ENCODE data around the gene ST3GAL3.

The ST3GAL3 gene

DNA sequence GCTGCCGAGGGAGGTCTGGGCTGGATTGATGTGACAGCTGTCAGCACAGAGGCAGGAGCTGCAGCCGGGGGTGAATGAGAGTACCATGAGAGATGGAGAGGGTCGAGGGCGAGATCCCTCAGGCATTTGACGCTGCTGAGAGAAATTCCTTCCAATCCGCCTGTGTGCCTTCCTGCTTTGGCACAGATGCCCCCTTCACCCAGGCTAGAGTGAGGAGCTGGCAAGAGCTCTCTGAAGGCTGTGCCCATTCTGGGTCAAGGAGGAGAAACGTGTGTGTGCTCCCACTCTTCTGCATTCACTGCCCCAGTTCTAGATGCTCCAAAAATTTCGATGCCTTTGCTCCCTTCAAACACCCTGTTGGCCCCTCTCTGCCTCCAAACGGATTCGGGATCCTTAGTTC is 231.0 kb downstream of the ST3GAL3 start:
- no peak overlapping the region for H3K9ac ChIP-seq (ENCODE audit: low read length)
- H3K27me3 ChIP-seq (replicated peaks; ENCODE audit: control insufficient read depth, insufficient read depth, low read length), result peaks cover 25% of the 10 kb centered on the region
- no peaks in the 10 kb centered on the region for H3K36me3 ChIP-seq (ENCODE audit: control insufficient read depth, insufficient read depth, low read length, severe bottlenecking)
- no peaks in the 10 kb centered on the region for H3K4me1 ChIP-seq (ENCODE audit: control insufficient read depth, insufficient read depth, low read length)
- H3K9me3 ChIP-seq (ENCODE audit: control insufficient read depth, low read length), result no peaks in the 10 kb centered on the region
- no peak for DNase-seq (ENCODE audit: low read depth)
- no peak overlapping the region for H3K4me3 ChIP-seq (ENCODE audit: low read length)

DNA sequence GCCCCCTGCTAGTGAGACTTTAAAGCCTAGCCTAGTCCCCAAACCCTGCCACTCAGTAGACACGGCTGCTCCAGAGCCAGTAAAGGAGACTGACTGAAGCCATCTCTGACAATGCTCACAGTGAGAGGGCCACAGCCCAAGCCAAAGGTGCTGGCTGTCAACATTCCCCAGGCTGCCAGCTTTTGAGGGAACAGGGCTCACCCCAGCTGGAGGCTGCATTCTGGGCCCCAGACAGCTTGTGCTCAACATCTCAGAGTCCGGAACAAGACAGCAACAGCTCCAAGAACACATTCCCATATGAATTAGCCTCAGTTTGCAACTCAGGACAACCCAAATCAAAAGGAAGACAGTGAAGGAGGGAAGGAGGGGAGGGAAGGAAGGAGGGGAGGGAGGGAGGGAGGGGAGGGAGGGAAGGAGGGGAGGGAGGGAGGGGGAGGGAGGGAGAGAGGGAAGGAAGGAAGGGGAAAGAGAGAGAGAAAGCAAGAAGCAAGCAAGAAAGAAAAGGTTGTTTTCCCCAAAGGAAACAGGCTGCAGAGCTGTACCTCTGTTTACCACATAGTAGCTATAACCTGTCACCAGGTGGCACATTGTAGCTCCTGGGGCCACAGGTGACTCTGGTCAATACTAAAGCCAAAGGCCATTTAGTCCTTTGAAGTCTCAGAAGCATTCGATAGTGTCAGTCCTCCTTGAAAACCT is 231.7 kb downstream of the ST3GAL3 start:
- Histone ChIP-seq H3K27me3 (replicated peaks; ENCODE audit: control insufficient read depth, insufficient read depth, low read length) (peaks cover 25% of the 10 kb centered on the region), H3K4me1 (ENCODE audit: control insufficient read depth, insufficient read depth, low read length) (no peaks in the 10 kb centered on the region), H3K36me3 (ENCODE audit: control insufficient read depth, insufficient read depth, low read length, severe bottlenecking) (no peaks in the 10 kb centered on the region), H3K9ac (ENCODE audit: low read length) (no peak overlapping the region), H3K9me3 (ENCODE audit: control insufficient read depth, low read length) (no peaks in the 10 kb centered on the region), H3K4me3 (ENCODE audit: low read length) (no peak overlapping the region)
- DNase-seq (ENCODE audit: low read depth), result no peak

GRCh38 chr1:43942411-43942810 is 235.1 kb downstream of the ST3GAL3 start:
- no peak for DNase-seq (ENCODE audit: low read depth)
- H3K27me3 ChIP-seq (replicated peaks; ENCODE audit: control insufficient read depth, insufficient read depth, low read length), result peaks cover 13% of the 10 kb centered on the region
- no peaks in the 10 kb centered on the region for H3K9me3 ChIP-seq (ENCODE audit: control insufficient read depth, low read length)
- peaks cover 8% of the 10 kb centered on the region for H3K4me1 ChIP-seq (ENCODE audit: control insufficient read depth, insufficient read depth, low read length)
- H3K4me3 ChIP-seq (ENCODE audit: low read length), result no peak overlapping the region
- no peaks in the 10 kb centered on the region for H3K36me3 ChIP-seq (ENCODE audit: control insufficient read depth, insufficient read depth, low read length, severe bottlenecking)
- H3K9ac ChIP-seq (ENCODE audit: low read length), result no peak overlapping the region

DNA sequence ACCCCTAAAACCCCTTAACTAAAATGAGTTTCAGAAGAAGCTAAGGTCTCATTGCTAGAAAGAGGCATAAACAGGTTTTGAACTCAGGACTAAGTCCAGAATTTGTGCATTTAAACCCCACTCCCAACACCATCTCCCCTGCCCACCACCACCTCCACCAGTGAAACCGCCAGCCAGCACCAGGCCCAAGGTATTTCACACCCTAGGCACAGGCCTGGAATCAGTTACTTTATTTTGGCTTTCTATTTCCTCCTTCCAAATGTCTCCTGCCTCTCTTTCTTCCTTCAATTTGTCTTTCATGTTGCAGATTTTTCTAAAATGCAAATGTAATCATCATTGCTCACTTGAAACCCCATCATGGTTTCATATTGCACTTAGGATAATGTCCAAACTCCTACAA is 237.5 kb downstream of the ST3GAL3 start:
- Histone ChIP-seq H3K36me3 (ENCODE audit: control insufficient read depth, insufficient read depth, low read length, severe bottlenecking) (peaks cover 5% of the 10 kb centered on the region), H3K4me3 (ENCODE audit: low read length) (no peak overlapping the region), H3K9me3 (ENCODE audit: control insufficient read depth, low read length) (no peaks in the 10 kb centered on the region), H3K9ac (ENCODE audit: low read length) (no peak overlapping the region), H3K27me3 (replicated peaks; ENCODE audit: control insufficient read depth, insufficient read depth, low read length) (no peaks in the 10 kb centered on the region), H3K4me1 (ENCODE audit: control insufficient read depth, insufficient read depth, low read length) (peaks cover 21% of the 10 kb centered on the region)
- DNase-seq (ENCODE audit: low read depth), result no peak

DNA sequence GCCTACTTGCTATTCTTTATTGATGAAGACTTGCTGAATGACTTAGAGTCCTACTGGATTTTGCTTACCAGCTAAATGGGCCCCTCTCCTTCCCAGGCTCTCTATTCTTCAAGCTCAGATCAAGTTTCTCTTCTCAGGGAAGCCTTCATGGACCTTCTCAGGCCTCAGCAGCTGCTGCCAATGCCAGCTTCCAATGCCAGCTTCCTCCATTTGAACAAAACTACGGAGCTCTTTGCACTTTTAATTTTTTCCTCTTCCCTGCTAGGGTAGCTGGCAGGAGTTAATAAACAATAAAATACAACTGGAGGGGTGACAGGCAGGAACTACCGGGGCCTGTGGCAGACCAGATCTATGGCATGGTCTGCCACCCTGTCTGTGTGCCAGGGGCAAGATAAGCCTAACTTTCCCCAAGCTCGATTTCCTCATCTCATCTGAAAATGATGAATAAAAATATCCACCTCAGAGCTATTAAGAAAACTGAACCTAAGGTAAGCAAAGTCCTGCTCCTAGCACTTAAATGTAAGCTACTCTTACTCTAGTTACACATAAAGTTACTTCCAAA is 238.4 kb downstream of the ST3GAL3 start:
- Histone ChIP-seq H3K27me3 (replicated peaks; ENCODE audit: control insufficient read depth, insufficient read depth, low read length) (no peaks in the 10 kb centered on the region), H3K4me3 (ENCODE audit: low read length) (peak overlapping the region; percentile 98), H3K36me3 (ENCODE audit: control insufficient read depth, insufficient read depth, low read length, severe bottlenecking) (peaks cover 14% of the 10 kb centered on the region), H3K9me3 (ENCODE audit: control insufficient read depth, low read length) (no peaks in the 10 kb centered on the region), H3K9ac (ENCODE audit: low read length) (peak overlapping the region; percentile 100), H3K4me1 (ENCODE audit: control insufficient read depth, insufficient read depth, low read length) (peaks cover 21% of the 10 kb centered on the region)
- no peak for DNase-seq (ENCODE audit: low read depth)

- Histone ChIP-seq H3K9ac (ENCODE audit: low read length) (peak within 1 kb of the TSS; percentile 100), H3K4me3 (ENCODE audit: low read length) (peak within 1 kb of the TSS; percentile 98), H3K9me3 (ENCODE audit: control insufficient read depth, low read length) (no peaks in the 10 kb centered on the region), H3K4me1 (ENCODE audit: control insufficient read depth, insufficient read depth, low read length) (peaks cover 23% of the 10 kb centered on the region), H3K27me3 (replicated peaks; ENCODE audit: control insufficient read depth, insufficient read depth, low read length) (no peaks in the 10 kb centered on the region), H3K36me3 (ENCODE audit: control insufficient read depth, insufficient read depth, low read length, severe bottlenecking) (peaks cover 14% of the 10 kb centered on the region)
- peak; percentile 98 for DNase-seq (ENCODE audit: low read depth)
These were observed 239.1 kb downstream of the ST3GAL3 start, which contains the start of gene IPO13 for GRCh38 chr1:43946236-43947060. Gene IPO13, plus strand, starts transcription at chr1:43946950. Its CDS starts 651 bp downstream, at chr1:43947601.

GRCh38 chr1:43947061-43947873 is 239.9 kb downstream of the ST3GAL3 start:
- Histone ChIP-seq H3K9me3 (ENCODE audit: control insufficient read depth, low read length) (no peaks in the 10 kb centered on the region), H3K27me3 (replicated peaks; ENCODE audit: control insufficient read depth, insufficient read depth, low read length) (no peaks in the 10 kb centered on the region), H3K4me3 (ENCODE audit: low read length) (peak overlapping the region; percentile 98), H3K36me3 (ENCODE audit: control insufficient read depth, insufficient read depth, low read length, severe bottlenecking) (peaks cover 14% of the 10 kb centered on the region), H3K4me1 (ENCODE audit: control insufficient read depth, insufficient read depth, low read length) (peaks cover 29% of the 10 kb centered on the region), H3K9ac (ENCODE audit: low read length) (peak overlapping the region; percentile 100)
- DNase-seq (ENCODE audit: low read depth), result no peak

GRCh38 chr1:43947874-43948437 is 240.6 kb downstream of the ST3GAL3 start:
- H3K4me3 ChIP-seq (ENCODE audit: low read length), result peak overlapping the region; percentile 98

GRCh38 chr1:43949678-43950077 is 242.3 kb downstream of the ST3GAL3 start:
- peaks cover 29% of the 10 kb centered on the region for H3K4me1 ChIP-seq (ENCODE audit: control insufficient read depth, insufficient read depth, low read length)
- no peaks in the 10 kb centered on the region for H3K9me3 ChIP-seq (ENCODE audit: control insufficient read depth, low read length)
- peaks cover 14% of the 10 kb centered on the region for H3K36me3 ChIP-seq (ENCODE audit: control insufficient read depth, insufficient read depth, low read length, severe bottlenecking)
- no peaks in the 10 kb centered on the region for H3K27me3 ChIP-seq (replicated peaks; ENCODE audit: control insufficient read depth, insufficient read depth, low read length)
- DNase-seq (ENCODE audit: low read depth), result no peak
- no peak overlapping the region for H3K4me3 ChIP-seq (ENCODE audit: low read length)
- H3K9ac ChIP-seq (ENCODE audit: low read length), result no peak overlapping the region

More at GRCh38 chr1:43947874-43948437, 240.6 kb downstream of the ST3GAL3 start:
- H3K9ac ChIP-seq (ENCODE audit: low read length), result peak overlapping the region; percentile 100
- H3K36me3 ChIP-seq (ENCODE audit: control insufficient read depth, insufficient read depth, low read length, severe bottlenecking), result peaks cover 14% of the 10 kb centered on the region
- H3K4me1 ChIP-seq (ENCODE audit: control insufficient read depth, insufficient read depth, low read length), result peaks cover 29% of the 10 kb centered on the region
- H3K27me3 ChIP-seq (replicated peaks; ENCODE audit: control insufficient read depth, insufficient read depth, low read length), result no peaks in the 10 kb centered on the region
- H3K9me3 ChIP-seq (ENCODE audit: control insufficient read depth, low read length), result no peaks in the 10 kb centered on the region
- DNase-seq (ENCODE audit: low read depth), result no peak

DNA sequence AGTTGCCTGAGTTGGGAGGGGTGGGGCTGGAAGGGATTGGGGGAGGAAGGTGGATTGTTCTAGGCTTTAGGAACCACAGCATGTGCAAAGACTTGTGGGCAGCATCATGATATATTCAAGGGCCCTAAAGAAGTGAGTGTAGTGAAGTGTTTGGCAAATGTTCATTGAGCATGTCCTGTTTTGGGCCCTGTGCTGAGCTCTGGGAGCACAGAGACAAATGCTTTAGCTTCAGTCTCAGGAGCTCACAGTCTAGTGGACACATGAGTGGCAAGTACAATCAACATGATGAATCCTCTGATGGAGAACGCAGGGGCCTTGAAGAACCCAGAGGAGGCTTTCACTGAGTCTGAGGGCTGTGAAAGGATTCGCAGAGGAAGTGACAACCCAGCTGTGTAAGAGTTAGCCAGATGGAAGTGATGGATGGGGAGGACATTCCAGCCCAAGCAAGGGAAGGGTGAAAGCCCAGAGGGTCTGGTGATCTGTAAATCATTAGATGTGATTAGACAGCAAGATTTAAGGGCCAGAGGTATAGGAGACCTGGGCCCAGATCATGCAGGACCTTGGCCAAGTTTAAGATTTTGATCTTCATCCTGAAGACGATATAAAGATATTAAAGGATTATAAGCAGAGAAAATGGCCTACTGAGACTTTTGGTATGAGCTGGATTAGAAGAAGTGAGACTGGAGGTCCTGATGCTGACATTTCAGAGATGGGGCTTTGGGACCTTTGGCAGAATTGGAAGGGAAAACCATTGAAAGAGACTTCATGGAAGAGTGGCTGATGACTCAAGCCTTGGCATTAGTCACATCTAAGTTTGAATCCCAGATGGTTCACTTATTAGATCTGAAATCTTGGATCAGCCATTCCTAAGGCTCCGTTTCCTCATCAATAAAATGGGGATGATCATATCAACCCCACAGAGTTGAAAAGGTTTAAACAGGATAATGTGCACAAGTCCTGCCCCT is 244.0 kb downstream of the ST3GAL3 start:
- H3K4me3 ChIP-seq (ENCODE audit: low read length), result no peak overlapping the region

More for the DNA sequence above, 244.0 kb downstream of the ST3GAL3 start:
- Histone ChIP-seq H3K27me3 (replicated peaks; ENCODE audit: control insufficient read depth, insufficient read depth, low read length) (no peaks in the 10 kb centered on the region), H3K36me3 (ENCODE audit: control insufficient read depth, insufficient read depth, low read length, severe bottlenecking) (peaks cover 15% of the 10 kb centered on the region), H3K4me1 (ENCODE audit: control insufficient read depth, insufficient read depth, low read length) (peaks cover 22% of the 10 kb centered on the region), H3K9ac (ENCODE audit: low read length) (no peak overlapping the region), H3K9me3 (ENCODE audit: control insufficient read depth, low read length) (no peaks in the 10 kb centered on the region)
- no peak for DNase-seq (ENCODE audit: low read depth)

Measured in adipocyte (in vitro differentiated cells).